A549 (cell line): ENCODE results near the gene SRPK2. TPM values are rescaled to one million over a fixed set of nuclear protein-coding genes. Genes with fewer than 3 reads are reported as not detected.
"Not testable (repeated sequence)": the region's sequence is repeated elsewhere in the genome, so short reads cannot be mapped to it uniquely, and the experiment has no call there.

ENCODE experiments used
- ATAC-seq, 2 experiments: fragments of 200-7000 bp in 1 of 2; fragments of >200 bp in 1 of 2; cut with Nextera tagmentation in 1 of 2; cut with Tn5 transposase in 1 of 2; 3 replicates each; pipeline versions ENCODE4 v1.8.0 to v1.9.1; 2018 to 2020; ENCODE audit warnings: mild to moderate bottlenecking in 1 of 2, moderate library complexity in 1 of 2
- CTCF ChIA-PET: fragments of 300-600 bp; sonication (Branson Sonifier 250); formaldehyde crosslinking; extraction: SDS; loops from one replicate; lab custom pipeline; 2021; ENCODE audit warnings: antibody characterized with exemption, inconsistent platforms; lab: Yijun Ruan, JAX
- POLR2A ChIA-PET: fragments of 350-600 bp; formaldehyde crosslinking; extraction: SDS; loops from one replicate; lab custom pipeline; 2021; ENCODE audit warnings: antibody characterized with exemption, inconsistent platforms; lab: Yijun Ruan, JAX
- DNase-seq, 2 experiments: peaks; one replicate each; pipeline versions ENCODE4 v3.0.0 to v3.0.0-alpha.2; 2011 to 2016; ENCODE audit warnings: low read depth in 1 of 2, low spot score in 1 of 2
- FAIRE-seq: peaks from 2 replicates; lab custom pipeline; 2011; peaks lifted over from hg19 to GRCh38; lab: Jason Lieb, UNC
- H3K27ac ChIP-seq, 2 experiments: fragments of >200 bp; sonication (Bioruptor Twin); formaldehyde crosslinking; 3 replicates each; pipeline ENCODE4 v1.5.1; 2016 to 2017
- H3K4me1 ChIP-seq: fragments of >200 bp; sonication (Bioruptor Twin); formaldehyde crosslinking; 3 replicates; pipeline ENCODE4 v1.6.1; 2016
- H3K4me2 ChIP-seq: fragments of >200 bp; sonication (Bioruptor Twin); formaldehyde crosslinking; 3 replicates; pipeline ENCODE4 v1.6.1; 2016
- H3K4me3 ChIP-seq: fragments of >200 bp; sonication (Bioruptor Twin); formaldehyde crosslinking; 3 replicates; pipeline ENCODE4 v1.5.1; 2016
- H3K9me3 ChIP-seq: fragments of >200 bp; sonication (Bioruptor Twin); formaldehyde crosslinking; 3 replicates; pipeline ENCODE4 v1.6.1; 2016
- CBX8 ChIP-seq: fragments of 200-600 bp; sonication (generic); IDR thresholded peaks from 2 replicates; pipeline ENCODE4 v1.6.1; 2016
- CHD4 ChIP-seq: fragments of 200-600 bp; sonication (generic); IDR thresholded peaks from 2 replicates; pipeline ENCODE4 v1.6.1; 2016; ENCODE audit warnings: antibody characterized with exemption, mild to moderate bottlenecking, borderline replicate concordance
- EHMT2 ChIP-seq: fragments of 200-600 bp; sonication (generic); IDR thresholded peaks from 2 replicates; pipeline ENCODE4 v1.6.1; 2016; ENCODE audit warnings: antibody characterized with exemption, low read depth, mild to moderate bottlenecking, moderate library complexity
- ELK1 ChIP-seq: fragments of 150-350 bp; IDR thresholded peaks from 2 replicates; pipeline ENCODE4 v1.6.1; 2014; ENCODE audit warnings: low read depth, mild to moderate bottlenecking, low read length
- EP300 ChIP-seq, 2 experiments: fragments of >200 bp; sonication (Bioruptor Twin); formaldehyde crosslinking; IDR thresholded peaks; 2 replicates in 1 of 2; 3 replicates in 1 of 2; pipeline ENCODE4 v1.6.1; 2016 to 2017
- FOSL2 ChIP-seq, 2 experiments: fragments of 450-650 bp in 1 of 2; fragments of >200 bp in 1 of 2; sonication (Bioruptor Twin) in 1 of 2; formaldehyde crosslinking; IDR thresholded peaks; 2 replicates each; pipeline versions ENCODE4 v1.5.0 to v1.6.1; 2016 to 2020; ENCODE audit warnings: mild to moderate bottlenecking in 1 of 2, moderate library complexity in 1 of 2
- HDAC2 ChIP-seq: fragments of 200-600 bp; sonication (generic); IDR thresholded peaks from 2 replicates; pipeline ENCODE4 v1.6.1; 2016
- HEYL ChIP-seq: fragments of 250-450 bp; sonication (Bioruptor Pico); IDR thresholded peaks from 2 replicates; pipeline ENCODE4 v1.8.0; 2021; ENCODE audit warnings: mild to moderate bottlenecking, moderate library complexity
- HOXB13 ChIP-seq: fragments of 250-450 bp; sonication (Bioruptor Pico); IDR thresholded peaks from 2 replicates; pipeline ENCODE4 v1.5.0; 2020; ENCODE audit warnings: low read depth, mild to moderate bottlenecking, moderate library complexity
- HOXB5 ChIP-seq: fragments of 250-450 bp; sonication (Bioruptor Pico); IDR thresholded peaks from 2 replicates; pipeline ENCODE4 v1.5.0; 2020; ENCODE audit warnings: mild to moderate bottlenecking, moderate library complexity
- JUNB ChIP-seq: fragments of >200 bp; sonication (Bioruptor Twin); formaldehyde crosslinking; IDR thresholded peaks from 2 replicates; pipeline ENCODE4 v1.6.1; 2016
- PHF8 ChIP-seq: fragments of 200-600 bp; sonication (generic); IDR thresholded peaks from 2 replicates; pipeline ENCODE4 v1.6.1; 2016; ENCODE audit warnings: low read depth, mild to moderate bottlenecking, antibody characterized with exemption, moderate library complexity, borderline replicate concordance
- POLR2AphosphoS2 ChIP-seq: conservative IDR thresholded peaks from 2 replicates; pipeline ENCODE4 v1.6.1; 2012; ENCODE audit warnings: low read length, improper control_type of control experiment, inconsistent platforms
- RAD21 ChIP-seq, 2 experiments: fragments of >200 bp in 1 of 2; sonication (Bioruptor Twin) in 1 of 2; formaldehyde crosslinking in 1 of 2; IDR thresholded peaks in 1 of 2; conservative IDR thresholded peaks in 1 of 2; 2 replicates in 1 of 2; 3 replicates in 1 of 2; pipeline ENCODE4 v1.6.1; 2012 to 2018; ENCODE audit warnings: inconsistent platforms in 1 of 2
- RARB ChIP-seq: fragments of 250-450 bp; sonication (Bioruptor Pico); IDR thresholded peaks from 2 replicates; pipeline ENCODE4 v1.8.0; 2021; ENCODE audit warnings: mild to moderate bottlenecking, moderate library complexity
- RFX5 ChIP-seq: fragments of 450-650 bp; IDR thresholded peaks from 2 replicates; pipeline ENCODE4 v1.7.1; 2014; ENCODE audit warnings: antibody characterized with exemption, mild to moderate bottlenecking, moderate library complexity
- RNF2 ChIP-seq: fragments of 200-600 bp; sonication (generic); IDR thresholded peaks from 2 replicates; pipeline ENCODE4 v1.6.1; 2016; ENCODE audit warnings: low read depth, mild to moderate bottlenecking, antibody characterized with exemption, moderate library complexity, borderline replicate concordance
- SMC3 ChIP-seq: fragments of >200 bp; sonication (Bioruptor Twin); formaldehyde crosslinking; IDR thresholded peaks from 3 replicates; pipeline ENCODE4 v1.6.1; 2018; ENCODE audit warnings: inconsistent platforms
- ZC3H11A ChIP-seq: fragments of 450-650 bp; IDR thresholded peaks from 2 replicates; pipeline ENCODE4 v1.6.1; 2014; ENCODE audit warnings: antibody characterized with exemption, mild to moderate bottlenecking
- ZFP36 ChIP-seq: fragments of 450-650 bp; IDR thresholded peaks from 2 replicates; pipeline ENCODE4 v1.6.1; 2014; ENCODE audit warnings: borderline replicate concordance; ENCODE audit not compliant: partially characterized antibody
- ZSCAN20 ChIP-seq: fragments of 250-450 bp; sonication (Bioruptor Pico); IDR thresholded peaks from 2 replicates; pipeline ENCODE4 v1.8.0; 2022; ENCODE audit warnings: mild to moderate bottlenecking, moderate library complexity
- WGBS: methylation state at CpG from one replicate; pipeline ENCODE4 v1.1.6; 2017; ENCODE audit errors: missing lambda C conversion rate; 5-methylcytosine and 5-hydroxymethylcytosine counted together
- polyA plus RNA-seq, 4 experiments: library from polyadenylated mRNA; depleted of rRNA in 3 of 4; stranded (reverse); fragments of >200 nt; fragmentation: RNase III in 1 of 4; extraction: RNeasy Plus Mini Kit Qiagen cat#74134 plus additional on column Dnase treatment in 1 of 4; gene quantifications; 2 replicates in 3 of 4; 3 replicates in 1 of 4; pipeline ENCODE4 v1.2.3, GENCODE V29; 2011 to 2017
- TF ChIP-seq, protein P1 (sequence below): fragments of 450-650 bp; IDR thresholded peaks from 2 replicates; pipeline ENCODE4 v1.6.1; 2014; ENCODE audit warnings: antibody characterized with exemption
- TF ChIP-seq, protein P2 (sequence below): fragments of 200-600 bp; sonication (generic); IDR thresholded peaks from 2 replicates; pipeline ENCODE4 v1.6.1; 2016; ENCODE audit warnings: antibody characterized with exemption, mild to moderate bottlenecking, moderate library complexity
- TF ChIP-seq, protein P3 (sequence below): IDR thresholded peaks from 2 replicates; pipeline ENCODE4 v1.6.1; 2012; ENCODE audit warnings: low read depth, borderline replicate concordance

The SRPK2 gene
- polyA plus RNA-seq, 2 of the 4 experiments (the other 2 are of a cell fraction), result 23.0 to 30.9 TPM

GRCh38 chr7:105304040-105304895 is 84.5 kb downstream of the SRPK2 start:
- H3K9me3 ChIP-seq, result no peaks in the 10 kb centered on the region
- H3K4me3 ChIP-seq, result no peak overlapping the region
- DNase-seq (peak in 1 of 2 experiments; percentile 11), ATAC-seq (peak; percentile 47 to 58; a peak in 4 of 6 replicates), FAIRE-seq (no peak)
- ChIA-PET CTCF (interaction anchor here (0.9 to 1.0 kb wide), 2 partner anchors 10 to 11 kb away, joined by 3 to 4 read pairs; no protein-coding TSS in a partner anchor), POLR2A (no interaction called here)
- TF ChIP-seq RAD21 (conservative IDR thresholded peaks at IDR 0.05 in 1 of 2, IDR thresholded peaks at IDR 0.05 in 1 of 2), result no peak
- no peak for TF ChIP-seq POLR2AphosphoS2
- TF ChIP-seq RFX5, result no peak
- TF ChIP-seq HOXB5 (CRISPR knock-in tag), result no peak
- TF ChIP-seq RNF2, result no peak
- peak overlapping the region; percentile 49 for H3K4me2 ChIP-seq
- H3K4me1 ChIP-seq, result peaks cover 10% of the 10 kb centered on the region
- peak overlapping the region in 1 of 2 experiments; percentile 31; a peak in 2 of 6 replicates for H3K27ac ChIP-seq
- WGBS, result 52% methylated on average over 5 of the region's 5 CpGs

DNA sequence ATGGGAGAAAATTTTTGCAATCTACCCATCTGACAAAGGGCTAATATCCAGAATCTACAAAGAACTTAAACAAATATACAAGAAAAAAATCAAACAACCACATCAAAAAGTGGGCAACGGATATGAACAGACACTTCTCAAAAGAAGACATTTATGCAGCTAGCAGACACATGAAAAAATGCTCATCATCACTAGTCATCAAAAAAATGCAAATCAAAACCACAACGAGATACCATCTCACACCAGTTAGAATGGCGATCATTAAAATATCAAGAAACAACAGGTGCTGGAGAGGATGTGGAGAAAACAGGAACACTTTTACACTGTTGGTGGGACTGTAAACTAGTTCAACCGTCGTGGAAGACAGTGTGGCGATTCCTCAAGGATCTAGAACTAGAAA is 88.1 kb downstream of the SRPK2 start:
- FAIRE-seq, ATAC-seq, CTCF ChIA-PET, DNase-seq, H3K4me3 ChIP-seq, POLR2A ChIA-PET, H3K4me2 ChIP-seq, H3K9me3 ChIP-seq, H3K27ac ChIP-seq: not testable (repeated sequence)
- WGBS, result 91% methylated on average over 6 of the region's 6 CpGs
- H3K4me1 ChIP-seq, result peaks cover 10% of the 10 kb centered on the region

DNA sequence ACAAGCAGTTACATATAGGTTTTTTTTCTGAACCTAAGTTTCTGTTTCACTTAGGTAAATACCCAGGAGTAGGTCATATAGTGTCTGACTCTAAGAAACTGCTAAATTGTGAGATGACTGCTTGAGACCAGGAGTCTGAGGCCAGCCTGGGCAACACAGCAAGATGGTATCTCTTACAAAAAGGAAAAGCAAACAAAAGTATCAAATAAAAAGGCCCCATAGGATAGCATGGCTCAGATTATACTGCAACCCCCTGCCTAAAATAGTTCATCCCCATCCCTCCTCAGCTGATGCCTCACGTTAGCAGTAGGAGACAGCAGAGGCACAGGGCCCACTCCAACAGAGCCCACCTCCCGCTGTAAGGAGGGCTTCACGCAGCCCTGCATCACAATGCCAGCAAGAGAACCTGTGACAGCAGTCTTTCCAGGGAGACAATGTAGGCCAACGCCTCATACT is 90.3 kb downstream of the SRPK2 start:
- POLR2A ChIA-PET, result no interaction called here
- peak in 1 of 2 experiments; percentile 21; a peak in 1 of 6 replicates for ATAC-seq
- no peak overlapping the region for H3K4me2 ChIP-seq
- WGBS, result 89% methylated on average over 4 of the region's 4 CpGs
- H3K9me3 ChIP-seq, result no peaks in the 10 kb centered on the region
- TF ChIP-seq, protein P1, sequence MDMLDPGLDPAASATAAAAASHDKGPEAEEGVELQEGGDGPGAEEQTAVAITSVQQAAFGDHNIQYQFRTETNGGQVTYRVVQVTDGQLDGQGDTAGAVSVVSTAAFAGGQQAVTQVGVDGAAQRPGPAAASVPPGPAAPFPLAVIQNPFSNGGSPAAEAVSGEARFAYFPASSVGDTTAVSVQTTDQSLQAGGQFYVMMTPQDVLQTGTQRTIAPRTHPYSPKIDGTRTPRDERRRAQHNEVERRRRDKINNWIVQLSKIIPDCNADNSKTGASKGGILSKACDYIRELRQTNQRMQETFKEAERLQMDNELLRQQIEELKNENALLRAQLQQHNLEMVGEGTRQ, result no peak
- TF ChIP-seq ZC3H11A (no peak), HOXB13 (CRISPR knock-in tag) (no peak), HDAC2 (no peak), HOXB5 (CRISPR knock-in tag) (no peak), RARB (no peak), ZFP36 (no peak), PHF8 (no peak), CHD4 (no peak), SMC3 (no peak), FOSL2 (IDR thresholded peaks at IDR 0.05) (no peak), FOSL2 (CRISPR knock-in tag; IDR thresholded peaks at IDR 0.05) (no peak), ZSCAN20 (CRISPR knock-in tag) (no peak), JUNB (no peak), HEYL (no peak), ELK1 (no peak), CBX8 (no peak), EP300 (IDR thresholded peaks at IDR 0.05) (no peak), EHMT2 (no peak)
- TF ChIP-seq, protein P2, sequence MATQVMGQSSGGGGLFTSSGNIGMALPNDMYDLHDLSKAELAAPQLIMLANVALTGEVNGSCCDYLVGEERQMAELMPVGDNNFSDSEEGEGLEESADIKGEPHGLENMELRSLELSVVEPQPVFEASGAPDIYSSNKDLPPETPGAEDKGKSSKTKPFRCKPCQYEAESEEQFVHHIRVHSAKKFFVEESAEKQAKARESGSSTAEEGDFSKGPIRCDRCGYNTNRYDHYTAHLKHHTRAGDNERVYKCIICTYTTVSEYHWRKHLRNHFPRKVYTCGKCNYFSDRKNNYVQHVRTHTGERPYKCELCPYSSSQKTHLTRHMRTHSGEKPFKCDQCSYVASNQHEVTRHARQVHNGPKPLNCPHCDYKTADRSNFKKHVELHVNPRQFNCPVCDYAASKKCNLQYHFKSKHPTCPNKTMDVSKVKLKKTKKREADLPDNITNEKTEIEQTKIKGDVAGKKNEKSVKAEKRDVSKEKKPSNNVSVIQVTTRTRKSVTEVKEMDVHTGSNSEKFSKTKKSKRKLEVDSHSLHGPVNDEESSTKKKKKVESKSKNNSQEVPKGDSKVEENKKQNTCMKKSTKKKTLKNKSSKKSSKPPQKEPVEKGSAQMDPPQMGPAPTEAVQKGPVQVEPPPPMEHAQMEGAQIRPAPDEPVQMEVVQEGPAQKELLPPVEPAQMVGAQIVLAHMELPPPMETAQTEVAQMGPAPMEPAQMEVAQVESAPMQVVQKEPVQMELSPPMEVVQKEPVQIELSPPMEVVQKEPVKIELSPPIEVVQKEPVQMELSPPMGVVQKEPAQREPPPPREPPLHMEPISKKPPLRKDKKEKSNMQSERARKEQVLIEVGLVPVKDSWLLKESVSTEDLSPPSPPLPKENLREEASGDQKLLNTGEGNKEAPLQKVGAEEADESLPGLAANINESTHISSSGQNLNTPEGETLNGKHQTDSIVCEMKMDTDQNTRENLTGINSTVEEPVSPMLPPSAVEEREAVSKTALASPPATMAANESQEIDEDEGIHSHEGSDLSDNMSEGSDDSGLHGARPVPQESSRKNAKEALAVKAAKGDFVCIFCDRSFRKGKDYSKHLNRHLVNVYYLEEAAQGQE, result no peak
- TF ChIP-seq, protein P3, sequence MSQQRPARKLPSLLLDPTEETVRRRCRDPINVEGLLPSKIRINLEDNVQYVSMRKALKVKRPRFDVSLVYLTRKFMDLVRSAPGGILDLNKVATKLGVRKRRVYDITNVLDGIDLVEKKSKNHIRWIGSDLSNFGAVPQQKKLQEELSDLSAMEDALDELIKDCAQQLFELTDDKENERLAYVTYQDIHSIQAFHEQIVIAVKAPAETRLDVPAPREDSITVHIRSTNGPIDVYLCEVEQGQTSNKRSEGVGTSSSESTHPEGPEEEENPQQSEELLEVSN, result no peak
- no peak overlapping the region for H3K4me3 ChIP-seq
- CTCF ChIA-PET, result interaction anchor here (0.7 kb wide), 1 partner anchor 180 kb away, joined by 3 read pairs; no protein-coding TSS in a partner anchor
- DNase-seq, result no peak
- H3K27ac ChIP-seq, result no peak overlapping the region
- no peaks in the 10 kb centered on the region for H3K4me1 ChIP-seq
- no peak for FAIRE-seq
